NCI-H2171 treated with DMSO at 0.1 percent for 48 hours (cell line): ENCODE results near the gene TBC1D1.
"Not testable (repeated sequence)": the region's sequence is repeated elsewhere in the genome, so short reads cannot be mapped to it uniquely, and the experiment has no call there.

ENCODE experiments used
- DNase-seq: peaks from one replicate; lab custom pipeline; 2025; lab: John Stamatoyannopoulos, UW

Gene TBC1D1

DNA sequence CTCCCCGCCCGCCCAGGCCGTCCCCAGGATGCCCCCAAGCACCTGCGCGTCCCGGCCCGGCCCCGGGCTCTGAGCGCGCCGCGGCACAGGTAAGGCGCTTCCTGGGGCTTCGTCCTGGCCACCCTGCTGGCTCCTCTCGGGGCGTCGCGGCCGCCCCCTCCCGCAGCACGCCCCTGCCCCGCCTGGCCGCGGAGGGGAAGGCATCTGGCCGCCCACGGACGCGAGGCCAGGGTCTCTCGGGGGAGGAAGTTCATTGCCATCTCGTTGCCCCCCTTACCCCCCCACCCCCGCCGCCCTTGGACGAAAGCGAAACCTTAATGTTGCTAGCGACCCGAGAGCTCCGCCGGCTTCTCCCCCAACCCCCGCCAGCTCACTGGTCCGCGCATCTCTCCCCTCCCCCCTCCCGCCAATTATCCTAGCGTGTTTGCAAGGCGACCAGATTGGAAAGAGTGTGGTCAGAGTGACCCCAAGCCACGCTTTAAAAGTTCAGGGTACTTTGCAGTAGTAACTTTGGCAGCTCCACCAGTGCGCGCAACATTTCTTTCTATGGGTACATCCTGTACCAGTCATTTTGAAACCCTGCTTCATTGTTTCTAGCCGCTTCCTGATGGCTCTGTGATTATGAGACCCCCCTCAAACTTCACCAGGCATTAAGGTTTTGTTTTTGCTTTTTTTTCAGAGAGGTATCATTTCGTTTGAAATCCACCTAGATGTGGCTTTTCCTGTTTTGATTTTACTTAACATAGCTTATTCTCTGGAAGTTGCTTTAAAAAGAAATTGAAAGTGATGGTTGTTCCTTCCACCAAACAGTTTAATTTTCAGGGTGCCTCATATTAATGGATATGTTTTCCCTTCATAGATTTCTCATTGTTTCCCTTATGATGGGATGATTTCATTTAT is 626 bp downstream of the TBC1D1 start:
- no peak for DNase-seq

DNA sequence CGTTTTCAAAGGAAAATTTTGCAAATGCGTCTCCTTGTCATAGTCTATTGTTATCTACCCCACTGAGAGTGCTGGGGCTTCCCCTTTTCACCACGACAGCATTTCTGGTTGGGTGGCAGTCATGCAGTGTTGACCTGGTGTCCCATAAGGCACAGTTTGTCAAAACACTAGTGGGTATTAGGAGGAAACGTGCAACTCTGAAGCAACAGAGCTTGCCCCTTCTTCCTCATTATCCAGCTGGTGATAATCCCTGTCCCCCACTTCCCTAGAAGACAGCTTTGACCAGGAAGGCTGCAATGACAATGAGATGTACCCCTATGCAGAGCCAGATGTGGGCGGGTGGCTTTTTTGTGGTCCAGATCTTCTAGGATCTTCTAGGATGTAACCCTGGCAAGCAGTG is 1.8 kb downstream of the TBC1D1 start:
- no peak for DNase-seq

DNA sequence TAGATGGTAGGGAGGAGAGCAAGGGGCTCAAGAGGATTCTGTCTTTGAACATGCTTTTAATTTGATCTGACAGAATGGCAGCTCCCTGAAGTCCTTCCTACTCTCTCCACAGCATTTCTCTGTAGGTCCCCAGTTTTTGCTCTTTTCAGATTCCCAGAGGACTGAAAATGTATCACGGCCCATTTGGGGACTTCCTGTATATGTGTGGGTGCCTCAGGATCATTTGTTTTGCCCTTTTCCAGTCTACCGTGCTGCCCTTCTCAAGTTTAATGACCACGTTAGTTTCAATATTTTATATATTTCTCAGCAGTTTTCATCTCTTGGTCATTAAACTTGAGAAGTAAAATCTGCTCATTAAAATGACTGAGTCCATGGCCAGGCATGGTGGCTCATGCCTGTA is 2.3 kb downstream of the TBC1D1 start:
- no peak for DNase-seq

DNA sequence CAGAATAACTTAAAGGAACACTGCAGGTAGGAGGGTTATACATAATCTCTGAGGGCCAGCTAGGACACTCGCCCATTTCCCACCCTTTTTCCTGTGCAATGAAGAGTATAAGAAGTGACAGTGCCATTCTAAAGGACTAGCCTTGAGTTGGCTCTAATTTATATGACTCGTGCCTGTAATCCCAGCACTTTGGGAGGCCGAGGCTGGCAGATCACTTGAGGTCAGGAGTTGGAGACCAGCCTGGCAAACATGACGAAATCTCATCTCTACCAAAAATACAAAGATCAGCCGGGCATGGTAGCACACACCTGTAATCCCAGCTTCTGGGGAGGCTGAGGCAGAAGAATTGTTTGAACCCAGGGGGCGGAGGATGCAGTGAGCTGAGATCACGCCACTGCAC is 4.4 kb downstream of the TBC1D1 start:
- no peak for DNase-seq

DNA sequence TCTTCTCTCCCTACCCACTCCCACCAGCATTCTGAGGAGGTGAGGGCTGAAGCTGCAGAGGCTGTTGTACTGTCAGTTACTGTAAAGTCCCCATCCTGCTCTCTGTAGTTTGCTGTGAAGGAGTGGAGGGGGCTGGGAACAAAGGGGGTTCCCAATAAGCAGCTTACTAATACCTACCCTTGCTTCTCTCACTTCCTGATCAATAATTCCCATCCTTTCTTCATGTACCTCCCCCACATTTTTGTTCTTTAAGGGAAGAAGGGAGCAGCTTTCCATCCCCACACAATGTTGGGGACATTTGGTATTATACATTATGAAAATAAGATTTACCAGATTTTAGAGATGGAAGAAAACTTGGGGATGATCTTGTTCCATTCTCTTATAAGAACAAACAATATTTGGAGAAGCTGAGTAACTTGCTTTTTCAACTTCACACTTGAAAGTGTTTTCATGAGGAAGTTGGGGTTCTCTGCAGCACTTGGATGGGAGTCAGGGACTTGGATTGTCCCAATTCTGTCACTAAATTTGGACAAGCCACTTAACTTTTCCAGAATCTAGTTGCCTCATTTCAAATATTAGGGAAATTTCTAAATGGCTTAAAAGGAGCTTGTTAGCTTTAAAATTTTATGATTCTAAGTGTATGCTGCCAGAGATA is 5.4 kb downstream of the TBC1D1 start:
- DNase-seq = no peak

DNA sequence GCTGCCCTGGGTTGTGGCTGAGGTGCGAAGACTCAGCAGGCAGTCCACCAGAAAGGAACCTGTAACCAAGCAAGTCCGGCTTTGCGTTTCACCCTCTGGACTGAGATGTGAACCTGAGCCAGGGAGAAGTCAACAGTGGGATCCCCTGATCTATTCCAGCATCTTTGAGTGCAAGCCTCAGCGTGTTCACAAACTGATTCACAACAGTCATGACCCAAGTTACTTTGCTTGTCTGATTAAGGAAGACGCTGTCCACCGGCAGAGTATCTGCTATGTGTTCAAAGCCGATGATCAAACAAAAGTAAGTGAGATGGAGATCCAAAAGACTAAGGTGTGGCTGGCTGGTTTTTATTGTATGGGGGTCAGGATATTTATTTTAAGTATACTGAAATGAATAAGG is 11.3 kb downstream of the TBC1D1 start:
- no peak for DNase-seq

DNA sequence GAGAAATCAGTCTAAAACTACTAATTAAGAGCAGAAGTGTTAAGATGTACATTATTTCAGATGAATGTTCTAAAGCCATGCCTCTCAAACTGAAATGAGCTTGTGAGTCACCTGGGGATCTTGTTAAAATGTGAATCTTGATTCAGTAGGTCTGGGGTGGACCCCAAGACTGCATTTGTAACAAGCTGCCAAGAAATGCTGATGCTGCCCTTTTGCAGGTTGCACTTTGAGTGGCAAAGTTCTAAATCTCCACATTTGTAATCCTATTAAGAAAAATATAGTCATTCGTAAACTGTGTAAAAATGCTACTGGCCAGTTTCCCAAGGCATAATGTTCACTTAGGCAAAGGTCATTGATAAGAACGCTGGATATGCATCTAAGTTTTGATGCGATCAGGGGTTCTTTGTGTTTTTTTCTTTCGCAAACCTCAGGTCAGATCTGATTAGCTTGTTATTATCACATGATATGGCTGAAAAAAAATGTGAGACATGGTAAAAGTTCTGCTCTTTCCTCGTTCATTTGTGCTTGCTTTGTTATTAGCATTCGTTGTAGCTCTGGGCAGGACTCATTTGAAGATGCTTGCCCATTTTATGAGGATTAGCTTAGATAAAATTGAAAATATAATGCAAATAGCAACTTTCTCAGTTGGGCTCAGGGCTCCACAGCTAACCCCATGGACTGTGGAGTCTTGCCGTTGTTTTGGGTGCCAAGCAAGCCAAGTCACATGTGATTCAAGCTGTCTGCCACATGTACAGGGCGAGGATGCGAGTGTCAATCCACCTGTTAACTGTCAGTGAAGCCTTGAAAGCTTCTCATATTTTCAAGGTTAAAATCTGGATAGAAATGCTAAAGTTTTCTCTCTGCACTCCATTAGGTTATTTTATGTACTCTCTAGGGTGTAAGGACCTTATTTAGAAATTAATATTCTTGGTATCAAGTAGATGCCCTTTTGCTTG is 12.1 kb downstream of the TBC1D1 start:
- DNase-seq = no peak

DNA sequence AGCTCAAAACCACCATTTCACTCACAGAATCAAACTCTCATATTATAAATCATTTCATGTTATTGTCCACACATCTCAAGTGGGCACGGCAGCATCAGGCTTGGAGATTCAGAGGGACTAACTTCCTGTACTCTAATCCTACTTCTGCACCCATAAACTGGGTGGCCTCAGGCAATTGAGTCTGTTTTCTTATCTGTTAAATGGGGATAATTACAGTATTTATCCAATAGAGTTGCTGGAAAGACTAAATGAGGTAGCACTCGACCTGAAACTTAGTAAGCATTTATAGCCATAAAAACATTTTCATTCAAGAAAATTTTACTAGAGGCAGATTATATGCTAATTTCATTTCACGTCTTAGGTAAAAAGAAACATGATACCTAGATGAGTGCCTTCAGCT is 13.0 kb downstream of the TBC1D1 start:
- no peak for DNase-seq

DNA sequence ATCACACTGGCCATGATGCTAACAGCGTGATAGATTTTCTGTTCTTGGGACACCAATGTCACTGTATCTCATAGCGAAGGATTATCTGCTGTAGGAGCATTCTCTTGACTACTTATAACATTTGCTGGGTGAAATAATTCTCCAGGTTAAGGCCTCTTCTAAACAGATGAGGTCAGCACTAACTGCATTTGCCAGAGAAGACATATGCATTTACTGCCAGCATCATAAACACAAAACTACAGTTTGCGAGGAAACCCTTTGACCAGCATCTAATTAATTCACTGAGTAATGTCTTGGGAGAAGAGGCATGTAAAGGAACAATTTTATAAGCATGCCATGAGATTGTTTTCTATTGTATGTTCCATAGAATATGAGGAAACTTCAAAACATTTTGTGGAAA is 13.9 kb downstream of the TBC1D1 start:
- no peak for DNase-seq

DNA sequence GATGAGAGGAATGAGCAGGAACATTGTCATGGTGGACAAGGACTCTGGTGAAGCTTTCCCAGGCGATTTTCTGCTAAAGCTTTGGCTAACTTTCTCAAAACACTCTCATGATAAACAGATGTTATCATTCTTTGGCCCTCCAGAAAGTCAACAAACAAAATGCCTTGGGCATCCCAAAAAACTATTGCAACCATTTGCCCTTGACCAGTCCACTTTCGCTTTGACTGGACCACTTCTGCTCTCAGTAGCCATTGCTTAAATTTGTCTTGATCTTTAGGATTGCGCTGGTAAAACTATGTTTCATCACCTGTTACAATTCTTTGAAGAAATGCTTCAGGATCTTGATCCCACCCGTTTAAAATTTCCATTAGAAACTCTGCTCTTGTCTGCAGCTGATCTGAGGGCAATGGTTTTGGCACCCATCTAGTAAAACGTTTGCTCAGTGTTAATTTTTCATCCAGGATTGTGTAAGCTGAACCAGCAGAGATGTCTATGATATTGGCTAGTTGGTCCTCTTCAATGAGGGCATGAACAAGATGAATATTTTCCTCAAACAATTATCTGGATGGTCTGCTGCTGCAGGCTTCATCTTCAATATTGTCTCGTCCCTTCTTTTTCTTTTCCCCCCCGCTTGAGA is 14.8 kb downstream of the TBC1D1 start:
- DNase-seq = no peak

DNA sequence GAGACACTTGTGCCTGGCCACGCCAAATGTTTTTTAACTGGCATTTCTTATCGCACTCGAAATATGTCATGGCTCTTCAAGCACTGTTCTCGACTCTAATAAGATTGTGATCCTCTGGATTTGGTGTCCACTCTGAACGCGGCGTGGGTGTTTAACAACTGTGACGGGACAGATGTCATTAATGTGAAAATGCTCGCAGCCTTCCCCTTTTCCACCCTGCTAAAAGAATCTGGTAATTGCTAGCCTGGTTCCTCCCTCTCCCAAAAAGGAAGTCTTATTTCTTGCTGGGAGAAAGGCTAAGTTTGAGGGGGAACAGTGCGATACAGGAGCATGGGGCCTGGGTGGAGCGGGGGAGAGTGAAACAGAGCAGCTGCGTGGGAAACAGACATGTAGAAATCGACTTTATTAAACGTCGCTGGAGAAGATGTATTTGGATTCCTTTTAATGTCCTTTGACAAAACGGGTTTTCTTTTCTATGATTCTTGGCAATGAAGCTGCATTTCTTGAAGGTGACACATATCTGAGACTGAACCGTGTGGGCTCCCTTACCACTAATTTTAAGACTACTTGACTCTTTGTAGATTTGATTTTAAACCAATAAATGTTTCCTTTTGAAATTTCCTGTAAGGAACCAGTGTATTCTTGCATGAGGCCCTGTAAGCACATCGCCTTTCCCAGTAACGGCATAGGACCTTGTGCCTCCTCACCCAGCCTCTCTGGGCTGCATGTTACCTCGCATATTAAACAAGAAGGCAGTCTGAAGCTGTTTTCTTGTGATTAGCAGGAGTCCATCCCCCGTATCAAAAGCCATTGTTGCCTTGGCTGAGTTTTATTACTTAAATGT is 17.8 kb downstream of the TBC1D1 start:
- no peak for DNase-seq

DNA sequence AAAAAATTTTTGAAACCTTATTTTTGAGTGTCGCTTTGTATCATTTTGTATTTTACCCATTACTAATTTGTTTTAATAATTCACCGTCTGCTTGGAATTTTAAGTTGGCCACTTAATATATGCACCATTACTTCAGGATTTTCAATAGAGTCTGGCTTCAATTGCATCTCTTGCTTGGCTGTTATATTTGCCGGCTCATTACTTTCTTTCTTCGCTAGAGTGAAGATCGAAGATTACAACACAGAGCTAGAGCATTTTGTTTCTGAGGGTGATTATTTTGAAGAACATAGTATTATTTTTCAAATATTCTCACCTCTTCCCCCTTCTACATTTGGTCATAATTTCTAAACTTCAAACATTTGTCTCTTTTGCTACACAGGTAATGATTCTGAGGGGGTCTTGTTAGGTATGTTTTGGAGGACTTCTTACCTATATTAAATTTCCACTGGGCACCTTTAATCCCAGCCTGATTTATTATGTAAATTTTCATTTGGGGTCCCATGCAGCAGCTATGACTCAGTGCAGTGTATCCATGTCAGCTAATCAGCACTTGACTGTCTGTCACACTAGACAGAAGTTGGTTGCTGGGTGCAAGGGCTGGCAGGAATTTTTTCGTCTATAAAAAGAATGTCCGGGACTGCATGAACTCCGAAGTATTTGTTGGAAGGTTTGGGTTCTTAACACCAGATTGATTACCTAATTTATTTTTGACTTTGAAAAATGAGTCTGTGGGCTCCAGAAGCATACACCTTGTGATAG is 18.6 kb downstream of the TBC1D1 start:
- DNase-seq = no peak

DNA sequence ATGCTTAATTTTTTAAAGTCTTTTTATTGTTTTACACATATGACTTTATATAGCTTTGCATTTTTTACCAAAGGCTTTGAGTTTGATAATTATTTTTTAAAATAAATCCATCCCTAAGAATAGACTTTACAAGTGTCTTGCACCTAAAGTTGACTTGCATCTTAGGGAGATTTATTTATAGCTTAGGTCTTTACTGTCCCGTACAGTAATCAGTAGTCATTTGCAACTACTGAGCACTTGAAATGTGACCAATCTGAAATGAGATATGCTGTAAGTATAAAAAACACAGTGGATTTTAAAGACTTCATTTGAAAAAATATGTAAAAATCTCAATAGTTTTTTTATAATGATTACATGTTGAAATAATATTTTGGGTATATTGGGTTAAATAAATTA is 19.2 kb downstream of the TBC1D1 start:
- DNase-seq = no peak

DNA sequence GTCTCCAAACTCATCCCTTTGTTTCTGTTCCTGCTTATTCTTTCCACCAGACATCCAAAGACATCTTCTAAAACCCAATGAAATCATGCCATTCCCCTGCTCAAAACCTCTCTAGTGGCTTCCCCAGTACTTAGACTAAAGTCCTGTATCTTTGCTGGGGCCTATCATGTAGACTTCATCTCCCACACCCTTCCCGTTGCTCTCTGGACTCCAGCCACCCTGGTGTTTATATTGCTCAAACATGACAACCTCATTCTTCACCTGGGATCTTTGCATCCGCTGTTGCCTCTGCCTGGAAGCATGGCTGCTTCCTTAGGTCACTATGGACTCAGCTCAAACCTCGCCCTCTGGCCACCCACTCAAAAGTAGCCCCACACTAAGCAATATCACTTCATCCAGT is 23.7 kb downstream of the TBC1D1 start:
- no peak for DNase-seq

DNA sequence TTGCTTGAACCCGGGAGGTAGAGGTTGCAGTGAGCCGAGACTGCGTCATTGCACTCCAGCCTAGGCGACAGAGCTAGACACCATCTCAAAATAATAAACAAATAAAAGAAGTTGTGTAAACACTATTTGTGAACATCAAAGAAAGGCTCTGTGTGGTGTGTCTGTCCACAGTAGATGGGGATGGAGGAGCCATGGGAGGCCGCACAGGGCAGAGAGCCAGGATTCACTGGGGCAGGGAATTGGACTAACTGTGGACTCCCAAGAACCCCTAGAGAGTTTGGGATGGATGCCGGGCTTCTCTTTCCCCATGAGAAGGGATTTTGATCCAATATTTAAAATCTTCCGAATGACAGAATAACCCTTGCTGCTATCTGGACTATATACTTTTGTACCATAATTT is 26.5 kb downstream of the TBC1D1 start:
- DNase-seq = no peak

DNA sequence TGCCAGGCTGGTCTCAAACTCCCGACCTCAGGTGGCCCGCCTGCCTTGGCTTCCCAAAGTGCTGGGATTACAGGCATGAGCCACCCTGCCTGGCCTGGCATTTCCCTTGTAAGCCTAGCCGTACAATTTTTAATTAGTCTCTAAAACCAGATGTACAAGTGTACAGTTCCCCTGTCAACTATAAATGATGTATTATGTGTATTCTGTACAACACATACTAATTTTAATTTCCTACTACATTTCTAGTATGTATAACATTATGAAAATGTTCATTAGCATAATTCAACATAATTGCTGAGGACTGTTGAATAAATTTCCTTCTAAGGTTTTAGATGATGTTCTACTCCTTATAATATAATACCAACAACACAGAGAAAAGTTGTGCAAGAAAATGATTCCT is 27.8 kb downstream of the TBC1D1 start:
- DNase-seq = no peak

DNA sequence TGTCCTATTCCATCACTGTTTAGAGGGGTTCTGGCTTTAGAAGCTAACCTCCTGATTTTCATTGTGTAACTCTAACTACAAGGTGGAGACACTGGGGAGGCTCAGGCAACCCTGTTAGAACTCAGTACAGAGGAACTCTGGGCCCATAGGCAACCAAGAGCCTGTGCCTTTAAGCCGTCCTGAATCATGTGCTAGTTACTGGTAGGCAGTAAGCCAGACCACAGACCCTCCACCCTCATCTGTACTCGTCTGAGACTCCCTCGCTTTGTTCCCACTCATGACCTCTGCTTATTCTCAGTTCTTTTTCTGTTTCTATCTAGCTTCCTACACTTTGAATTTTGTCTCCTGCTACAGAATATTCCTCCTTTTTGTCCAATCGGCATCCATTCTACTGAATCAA is 31.4 kb downstream of the TBC1D1 start:
- no peak for DNase-seq

DNA sequence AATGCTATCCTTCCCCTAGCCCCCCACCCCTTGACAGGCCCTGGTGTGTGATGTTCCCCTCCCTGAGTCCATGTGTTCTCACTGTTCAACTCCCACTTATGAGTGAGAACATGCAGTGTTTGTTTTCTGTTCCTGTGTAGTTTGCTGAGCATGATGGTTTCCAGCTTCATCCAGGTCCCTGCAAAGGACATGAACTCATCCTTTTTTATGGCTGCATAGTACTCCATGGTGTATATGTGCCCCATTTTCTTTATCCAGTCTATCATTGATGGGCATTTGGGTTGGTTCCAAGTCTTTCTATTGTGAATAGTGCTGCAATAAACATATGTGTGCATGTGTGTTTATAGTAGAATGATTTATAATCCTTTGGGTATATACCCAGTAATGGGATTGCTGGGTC is 32.2 kb downstream of the TBC1D1 start:
- not testable (repeated sequence) for DNase-seq

DNA sequence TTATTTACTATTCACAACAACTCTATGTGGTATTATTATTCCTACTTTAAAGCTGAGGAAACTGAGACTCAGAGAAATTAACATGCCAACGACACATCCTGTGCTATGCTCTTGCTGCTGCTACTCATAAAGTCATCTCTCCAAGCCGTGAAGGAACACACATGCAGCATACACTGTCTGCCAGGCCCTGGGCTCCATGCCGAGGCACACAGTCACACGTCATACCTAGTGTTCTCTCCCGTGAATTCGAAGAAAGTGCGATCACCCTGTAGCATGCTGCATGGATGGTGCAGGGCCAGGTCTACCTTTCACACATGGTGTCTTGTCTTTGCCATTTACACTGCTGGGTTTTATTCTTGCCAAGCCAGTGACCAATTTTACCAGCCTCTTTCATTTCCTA is 34.1 kb downstream of the TBC1D1 start:
- DNase-seq = no peak

DNA sequence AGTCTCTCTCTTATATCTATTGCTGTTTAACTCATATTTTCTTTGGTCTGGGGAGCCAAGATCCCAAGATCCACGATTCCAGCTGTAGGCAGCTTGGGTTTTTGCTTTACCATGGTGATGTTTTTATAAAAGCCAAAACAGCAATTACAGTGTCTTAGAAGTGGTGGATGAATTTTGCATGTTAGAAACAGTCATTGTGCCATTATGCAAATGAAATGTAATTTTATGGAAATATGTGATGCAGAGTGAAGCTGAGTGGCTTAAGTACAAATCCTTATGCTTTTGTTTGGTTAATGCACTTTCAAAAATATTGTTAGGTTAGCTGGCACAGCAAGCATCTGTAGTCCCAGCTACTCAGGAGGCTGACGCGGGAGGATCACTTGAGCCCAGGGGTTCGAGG is 36.5 kb downstream of the TBC1D1 start:
- DNase-seq = no peak
